Superior temporal gyrus (tissue), 1 donor: Measurements from ENCODE around the gene USF2.

Experiments
- DNase-seq: peaks from one replicate; pipeline ENCODE4 v3.0.0-alpha.2; 2016; ENCODE audit errors: extremely low spot score

Gene USF2

GRCh38 chr19:35298561-35298972 is 29.8 kb downstream of the USF2 start:
- no peak for DNase-seq

GRCh38 chr19:35299523-35300338 is 31.0 kb downstream of the USF2 start:
- DNase-seq = no peak

GRCh38 chr19:35300339-35300649 is 31.5 kb downstream of the USF2 start:
- no peak for DNase-seq

DNA sequence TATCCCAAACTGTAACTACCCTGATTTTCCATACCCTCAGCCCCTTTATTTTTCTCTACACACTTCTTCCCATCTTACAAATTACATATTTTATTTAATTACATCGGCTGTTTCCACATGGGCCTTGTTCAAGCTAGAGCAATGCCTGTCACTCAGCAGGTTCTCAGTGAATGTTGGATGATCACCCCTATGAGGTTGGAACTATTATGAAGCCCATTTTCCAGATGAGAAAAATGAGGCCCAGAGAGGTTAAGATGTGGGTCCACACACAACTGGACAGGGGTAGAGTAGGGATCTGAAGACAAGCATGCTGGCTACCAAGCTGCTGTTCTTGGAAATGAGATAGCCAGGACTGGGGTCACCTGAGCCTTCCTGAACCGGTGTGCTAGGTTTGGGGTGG is 33.2 kb downstream of the USF2 start:
- DNase-seq = no peak

DNA sequence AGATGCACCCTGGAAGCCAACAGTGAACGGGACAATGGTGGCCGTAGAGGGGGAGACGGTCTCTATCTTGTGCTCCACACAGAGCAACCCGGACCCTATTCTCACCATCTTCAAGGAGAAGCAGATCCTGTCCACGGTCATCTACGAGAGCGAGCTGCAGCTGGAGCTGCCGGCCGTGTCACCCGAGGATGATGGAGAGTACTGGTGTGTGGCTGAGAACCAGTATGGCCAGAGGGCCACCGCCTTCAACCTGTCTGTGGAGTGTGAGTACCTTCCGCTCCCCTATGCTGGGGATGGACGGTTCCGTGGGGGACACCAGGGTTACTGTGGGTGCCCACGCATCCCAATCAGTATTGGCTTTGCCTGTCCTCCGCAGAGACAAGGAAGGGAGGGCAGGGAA is 33.7 kb downstream of the USF2 start:
- DNase-seq = no peak

GRCh38 chr19:35303357-35303915 is 34.7 kb downstream of the USF2 start:
- DNase-seq = no peak

DNA sequence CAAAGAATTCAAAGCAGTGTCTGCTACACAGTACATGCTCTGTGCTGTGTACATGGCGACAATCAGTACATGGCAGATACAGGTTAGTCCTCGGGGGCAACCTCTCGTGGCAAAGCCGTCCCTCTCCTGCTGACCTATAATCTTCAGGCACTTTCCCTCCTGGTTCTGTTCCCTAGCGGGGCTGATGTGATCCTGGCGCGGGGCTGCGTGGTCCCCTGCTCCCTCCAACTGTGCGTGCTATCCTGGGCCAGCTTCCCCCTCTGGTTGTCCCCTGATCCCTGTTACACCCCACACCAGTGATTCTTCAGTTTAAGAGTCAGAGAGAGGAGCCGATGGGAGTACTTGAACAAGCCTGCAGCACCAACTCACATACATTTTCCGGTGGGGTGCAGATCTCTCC is 35.3 kb downstream of the USF2 start:
- DNase-seq = no peak

DNA sequence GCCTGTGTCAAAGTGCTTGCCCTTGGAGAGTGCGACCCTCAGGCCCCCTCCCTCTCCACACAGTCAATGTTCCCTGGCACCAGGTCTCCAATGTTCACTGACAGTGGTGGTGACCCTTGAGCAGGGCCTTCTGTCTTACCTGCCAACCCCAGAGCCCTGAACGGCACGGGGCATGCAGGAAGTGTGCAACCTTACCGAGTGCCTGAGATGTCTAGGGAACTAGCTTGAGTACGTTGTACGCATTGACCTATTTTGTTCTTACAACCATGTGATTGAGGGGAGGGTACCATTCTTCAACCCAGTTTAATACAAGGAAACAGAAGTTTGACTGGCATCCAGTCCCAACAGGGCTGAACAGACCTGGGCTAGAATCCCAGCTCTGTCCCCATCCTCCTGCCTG is 36.4 kb downstream of the USF2 start:
- no peak for DNase-seq

- DNase-seq = no peak
Observed at GRCh38 chr19:35306473-35307246, 37.9 kb downstream of the USF2 start.

DNA sequence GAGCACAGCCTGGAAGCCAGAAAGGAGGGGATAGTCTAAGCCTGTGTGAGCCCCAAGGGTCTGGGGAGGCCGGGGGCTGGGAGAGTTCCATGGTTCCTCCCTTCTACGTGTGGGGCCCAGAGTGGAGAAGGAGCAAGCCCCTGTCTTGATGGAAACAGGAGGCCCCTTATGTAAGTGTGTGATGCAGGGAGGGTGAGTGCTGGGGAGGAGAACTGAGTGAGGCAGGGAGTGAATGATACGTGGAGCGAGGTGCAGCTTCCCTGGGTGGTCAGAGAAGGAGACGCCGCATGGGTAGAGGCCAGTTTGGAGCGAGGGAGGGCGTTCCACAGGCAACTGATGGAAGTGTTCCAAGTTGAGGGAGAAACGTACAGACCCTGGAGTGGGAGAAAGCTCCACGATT is 39.2 kb downstream of the USF2 start:
- no peak for DNase-seq

DNA sequence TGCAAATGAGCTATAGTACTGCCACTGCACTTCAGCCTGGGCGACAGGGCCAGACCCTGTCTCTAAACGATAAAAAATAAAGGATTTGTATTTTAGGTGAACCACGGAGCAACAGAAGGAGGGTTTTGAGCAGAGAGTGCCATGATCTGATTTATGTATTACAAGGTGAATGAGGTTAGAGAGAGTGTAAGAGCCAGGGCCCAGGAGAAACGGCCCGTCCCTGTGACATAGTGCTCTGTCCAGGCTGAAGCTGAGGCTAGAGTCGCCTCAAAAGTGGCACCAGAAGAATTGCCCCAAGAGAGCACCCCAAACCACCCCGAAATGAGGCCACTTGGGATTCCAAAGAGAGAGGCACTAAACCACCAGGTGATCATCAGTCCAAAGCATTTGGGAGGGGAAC is 40.1 kb downstream of the USF2 start:
- DNase-seq = no peak

DNA sequence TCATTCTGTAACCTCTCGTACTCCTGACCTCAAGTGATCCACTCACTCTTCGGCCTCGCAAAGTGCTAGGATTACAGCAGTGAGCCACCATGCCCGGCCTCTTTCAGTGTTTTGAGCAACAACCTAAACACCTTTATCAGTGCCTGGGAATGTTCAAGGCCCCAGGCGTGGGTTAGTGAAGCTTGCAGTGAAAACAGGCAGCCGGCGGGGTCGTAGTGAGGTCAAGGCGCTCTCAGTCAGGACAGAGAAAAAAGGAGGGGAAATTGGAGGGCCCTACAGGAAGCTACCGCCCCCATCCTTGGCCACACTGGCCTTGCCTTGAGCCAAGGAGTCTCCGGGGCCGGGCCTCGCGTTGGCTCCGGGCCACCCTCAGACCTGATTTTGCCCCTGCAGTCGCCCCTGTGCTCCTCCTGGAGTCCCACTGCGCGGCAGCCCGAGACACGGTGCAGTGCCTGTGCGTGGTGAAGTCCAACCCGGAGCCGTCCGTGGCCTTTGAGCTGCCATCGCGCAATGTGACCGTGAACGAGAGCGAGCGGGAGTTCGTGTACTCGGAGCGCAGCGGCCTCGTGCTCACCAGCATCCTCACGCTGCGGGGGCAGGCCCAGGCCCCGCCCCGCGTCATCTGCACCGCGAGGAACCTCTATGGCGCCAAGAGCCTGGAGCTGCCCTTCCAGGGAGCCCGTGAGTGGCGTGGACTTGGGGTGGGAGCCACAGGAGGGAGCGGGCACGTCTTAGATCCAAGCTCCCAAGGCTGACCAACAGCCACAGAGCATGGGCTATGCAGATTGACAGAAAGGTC is 40.9 kb downstream of the USF2 start:
- DNase-seq = no peak

DNA sequence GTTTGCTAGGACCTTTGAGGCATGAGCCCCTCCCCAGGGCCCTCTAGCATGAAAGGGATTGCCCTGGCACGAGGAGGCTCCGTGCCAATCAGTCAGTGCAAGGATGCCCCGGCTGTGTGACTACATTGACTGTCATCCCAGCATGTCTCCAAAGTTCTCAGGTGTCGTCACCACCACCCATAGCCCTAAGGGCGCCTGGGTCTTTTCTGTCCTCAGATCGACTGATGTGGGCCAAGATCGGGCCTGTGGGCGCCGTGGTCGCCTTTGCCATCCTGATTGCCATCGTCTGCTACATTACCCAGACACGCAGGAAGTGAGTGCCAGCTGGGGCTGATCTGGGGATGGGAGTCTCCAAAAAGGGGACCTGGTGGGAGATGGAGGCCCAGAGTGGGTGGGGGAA is 41.6 kb downstream of the USF2 start:
- DNase-seq = no peak

DNA sequence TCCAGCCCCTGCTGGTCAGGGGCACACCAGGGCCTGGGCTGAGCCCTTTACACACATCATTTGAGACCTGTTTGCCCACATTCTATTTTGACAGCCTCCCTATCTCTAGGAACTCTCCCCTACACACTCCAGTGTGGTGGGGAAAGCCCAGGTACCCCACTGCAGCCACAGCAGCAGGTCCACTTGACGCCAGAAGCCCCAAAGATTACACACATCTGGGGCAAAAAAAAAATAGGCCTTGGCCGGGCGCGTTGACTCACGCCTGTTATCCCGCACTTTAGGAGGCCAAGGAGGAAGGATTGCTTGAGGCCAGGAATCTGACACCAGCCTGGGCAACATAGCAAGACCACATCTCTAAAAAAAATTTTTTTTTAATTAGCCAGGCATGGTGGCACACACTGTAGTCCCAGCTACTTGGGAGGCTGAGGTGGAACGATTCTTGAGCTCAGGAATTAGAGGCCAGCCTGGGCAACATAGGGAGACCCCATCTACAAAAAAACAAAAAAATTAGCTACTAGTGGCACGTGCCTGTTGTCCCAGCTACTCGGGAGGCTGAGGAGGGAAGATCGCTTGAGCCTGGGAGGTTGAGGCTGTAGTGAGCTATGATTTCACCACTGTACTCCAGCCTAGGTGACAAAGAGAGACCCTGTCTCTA is 42.2 kb downstream of the USF2 start:
- no peak for DNase-seq

DNA sequence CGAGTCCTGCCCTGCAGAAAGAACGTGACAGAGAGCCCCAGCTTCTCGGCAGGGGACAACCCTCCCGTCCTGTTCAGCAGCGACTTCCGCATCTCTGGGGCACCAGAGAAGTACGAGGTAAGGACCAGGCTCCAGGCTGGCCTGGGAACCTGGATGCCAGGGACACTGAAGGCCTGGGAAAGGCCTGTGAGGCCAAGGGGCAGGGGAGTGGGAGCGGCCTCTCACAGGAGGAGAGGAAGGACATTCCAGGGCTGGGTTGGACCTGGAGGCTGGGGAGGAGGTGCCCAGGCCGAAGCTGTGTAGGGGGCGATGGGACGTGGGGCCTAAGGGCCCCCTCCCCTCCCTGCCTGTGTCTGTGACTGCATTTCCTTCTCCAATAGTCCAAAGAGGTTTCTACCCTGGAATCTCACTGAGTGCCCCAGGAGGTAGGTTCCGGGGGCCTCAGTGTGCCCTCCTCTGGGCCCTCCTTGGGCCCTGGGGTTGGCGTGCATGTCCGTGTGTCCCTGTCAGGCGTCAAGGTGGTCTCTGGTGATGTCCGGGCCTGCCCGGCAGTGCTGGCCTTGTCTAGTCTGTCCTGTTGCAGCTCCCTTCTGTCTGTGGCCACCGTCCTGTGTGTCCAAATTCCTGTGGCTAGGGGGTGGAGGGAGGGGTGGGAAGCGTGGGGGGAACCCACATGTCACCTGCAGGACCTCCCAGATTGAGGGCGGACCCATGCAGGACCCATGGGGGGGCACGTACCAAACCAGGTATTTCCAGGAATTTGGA is 43.3 kb downstream of the USF2 start:
- no peak for DNase-seq

DNA sequence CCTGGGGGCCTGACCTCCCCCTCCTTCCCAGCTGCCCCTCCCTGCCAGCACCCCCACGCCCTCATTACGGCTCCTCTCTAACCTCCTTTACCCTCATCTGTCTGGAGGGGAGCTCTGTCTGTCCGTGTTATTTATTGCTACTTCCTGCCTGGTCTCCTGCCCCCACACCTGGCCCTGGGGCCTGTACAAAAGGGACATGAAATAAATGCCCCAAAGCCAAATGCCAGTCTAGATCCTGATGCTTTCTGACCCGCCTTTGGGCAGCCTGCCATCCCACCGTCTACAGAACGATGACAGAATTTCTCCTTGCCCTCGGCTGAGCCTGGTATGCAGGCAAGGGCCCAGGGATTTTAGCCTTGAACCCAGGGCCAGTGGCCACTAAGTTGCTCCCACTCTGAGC is 44.8 kb downstream of the USF2 start:
- DNase-seq = no peak

- DNase-seq = no peak
Observed at GRCh38 chr19:35314031-35314430, 45.3 kb downstream of the USF2 start.

- no peak for DNase-seq
Observed at GRCh38 chr19:35314858-35315470, 46.2 kb downstream of the USF2 start.

DNA sequence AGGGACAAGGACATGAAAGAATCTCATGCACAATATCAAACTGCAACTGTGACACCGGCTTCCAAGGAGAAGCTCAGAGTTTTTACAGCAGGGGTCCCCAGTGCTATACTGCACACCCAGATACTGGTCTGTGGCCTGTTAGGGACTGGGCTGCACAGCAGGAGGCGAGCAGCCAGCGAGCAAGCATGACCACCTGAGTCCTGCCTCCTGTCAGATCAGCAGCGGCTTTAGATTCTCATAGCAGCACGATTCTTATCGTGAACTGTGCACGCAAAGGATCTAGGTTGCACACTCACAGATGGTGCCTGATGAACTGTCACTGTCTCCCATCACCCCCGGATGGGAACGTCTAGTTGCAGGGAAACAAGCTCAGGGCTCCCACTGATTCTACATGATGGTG is 47.1 kb downstream of the USF2 start:
- DNase-seq = no peak

DNA sequence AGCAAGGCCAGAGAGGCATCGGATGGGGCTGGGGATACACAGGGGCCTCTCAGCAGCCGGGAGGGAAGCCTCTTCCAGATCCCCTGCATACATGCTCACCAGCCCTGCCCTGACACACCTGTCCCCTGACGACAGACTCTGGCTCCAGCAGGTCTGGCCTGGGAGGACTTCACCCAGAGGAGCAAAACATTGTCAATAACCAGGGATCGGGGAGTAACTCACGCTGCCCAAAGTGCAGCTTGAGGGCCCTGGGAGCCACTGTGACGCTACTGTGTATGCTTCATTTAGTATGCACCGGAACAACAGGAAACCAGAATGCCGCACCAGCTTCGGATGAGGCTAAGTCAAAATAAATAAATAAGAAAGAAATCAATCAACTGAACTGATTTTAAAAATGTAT is 47.8 kb downstream of the USF2 start:
- DNase-seq = no peak
